Measurements from ENCODE around the gene NR1D2.
"Not testable (repeated sequence)": the region's sequence is repeated elsewhere in the genome, so short reads cannot be mapped to it uniquely, and the experiment has no call there.

The NR1D2 gene

GRCh38 chr3:23944861-23945662 lies at the start of gene NR1D2:
NR1D2 (plus strand) TSS chr3:23945286; CDS start chr3:23945579, 293 bp downstream.
- DNase-seq (ENCODE audit: low read depth), result peak; percentile 81

GRCh38 chr3:23900744-23901143 lies 44.3 kb upstream of the NR1D2 start:
- peak; percentile 26 for DNase-seq (ENCODE audit: low read depth)

GRCh38 chr3:23904545-23904944 lies 40.5 kb upstream of the NR1D2 start:
- DNase-seq (ENCODE audit: low read depth), result no peak

- no peak for DNase-seq (ENCODE audit: low read depth)
These were observed 35.7 kb upstream of the NR1D2 start for GRCh38 chr3:23909341-23909740.

- DNase-seq (ENCODE audit: low read depth), result no peak
These were observed 33.7 kb upstream of the NR1D2 start for GRCh38 chr3:23911397-23911796.

GRCh38 chr3:23912335-23912734 lies 32.8 kb upstream of the NR1D2 start:
- DNase-seq (ENCODE audit: low read depth), result not testable (repeated sequence)

- DNase-seq (ENCODE audit: low read depth), result no peak
These were observed 31.9 kb upstream of the NR1D2 start for GRCh38 chr3:23913182-23913581.

- no peak for DNase-seq (ENCODE audit: low read depth)
These were observed 31.0 kb upstream of the NR1D2 start for GRCh38 chr3:23913873-23914743.

- peak; percentile 36 for DNase-seq (ENCODE audit: low read depth)
These were observed 29.5 kb upstream of the NR1D2 start for GRCh38 chr3:23915537-23916108.

- DNase-seq (ENCODE audit: low read depth), result no peak
These were observed 28.8 kb upstream of the NR1D2 start for GRCh38 chr3:23916152-23916885.

- peak; percentile 97 for DNase-seq (ENCODE audit: low read depth)
These were observed 28.0 kb upstream of the NR1D2 start, which contains the start of the genes NKIRAS1 and RPL15 for GRCh38 chr3:23916886-23917678. NKIRAS1 (minus strand) TSS chr3:23916990; CDS start chr3:23910904, 6,086 bp downstream. RPL15 (plus strand) TSS chr3:23917132; CDS start chr3:23917860, 728 bp downstream.

- not testable (repeated sequence) for DNase-seq (ENCODE audit: low read depth)
These were observed 27.3 kb upstream of the NR1D2 start for GRCh38 chr3:23917679-23918303.

- DNase-seq (ENCODE audit: low read depth), result not testable (repeated sequence)
These were observed 26.8 kb upstream of the NR1D2 start for GRCh38 chr3:23918331-23918730.

GRCh38 chr3:23919628-23920027 lies 25.5 kb upstream of the NR1D2 start:
- DNase-seq (ENCODE audit: low read depth), result no peak

- DNase-seq (ENCODE audit: low read depth), result no peak
These were observed 24.9 kb upstream of the NR1D2 start for GRCh38 chr3:23920151-23920655.

GRCh38 chr3:23921052-23921511 lies 24.0 kb upstream of the NR1D2 start:
- peak; percentile 51 for DNase-seq (ENCODE audit: low read depth)

GRCh38 chr3:23923786-23924185 lies 21.3 kb upstream of the NR1D2 start:
- DNase-seq (ENCODE audit: low read depth), result no peak

GRCh38 chr3:23926246-23926645 lies 18.8 kb upstream of the NR1D2 start:
- no peak for DNase-seq (ENCODE audit: low read depth)

- no peak for DNase-seq (ENCODE audit: low read depth)
These were observed 18.4 kb upstream of the NR1D2 start for GRCh38 chr3:23926736-23927135.

GRCh38 chr3:23928524-23928923 lies 16.6 kb upstream of the NR1D2 start:
- DNase-seq (ENCODE audit: low read depth), result peak; percentile 31

Data from ELR (cell line).